KOPT-K1 (cell line): ENCODE measurements around the gene CDKN1A.

ENCODE experiments used
- H3K27ac ChIP-seq: fragments of 200-600 bp; sonication (generic); 2 replicates; pipeline ENCODE4 v1.5.1; 2016; ENCODE audit warnings: antibody characterized with exemption, mild to moderate bottlenecking, low read depth, low read length; ENCODE audit not compliant: poor library complexity, severe bottlenecking
- H3K36me3 ChIP-seq: fragments of 200-600 bp; sonication (generic); 2 replicates; pipeline ENCODE4 v1.5.1; 2017; ENCODE audit warnings: antibody characterized with exemption, mild to moderate bottlenecking, low read length, moderate library complexity; ENCODE audit not compliant: insufficient read depth
- H3K9me3 ChIP-seq: fragments of 200-600 bp; sonication (generic); 2 replicates; pipeline ENCODE4 v1.5.1; 2017; ENCODE audit warnings: antibody characterized with exemption, low read length, mild to moderate bottlenecking; ENCODE audit not compliant: insufficient read depth, poor library complexity, severe bottlenecking

CDKN1A gene

GRCh38 chr6:36727505-36728021, 49.0 kb downstream of the CDKN1A start:
- Histone ChIP-seq H3K9me3 (no peaks in the 10 kb centered on the region), H3K36me3 (no peaks in the 10 kb centered on the region), H3K27ac (no peak overlapping the region)

GRCh38 chr6:36728289-36729160, 50.0 kb downstream of the CDKN1A start:
- Histone ChIP-seq H3K27ac (no peak overlapping the region), H3K36me3 (no peaks in the 10 kb centered on the region), H3K9me3 (no peaks in the 10 kb centered on the region)

- H3K27ac ChIP-seq = no peak overlapping the region
- no peaks in the 10 kb centered on the region for H3K9me3 ChIP-seq
- H3K36me3 ChIP-seq = no peaks in the 10 kb centered on the region
Observed at GRCh38 chr6:36729161-36729524, 50.6 kb downstream of the CDKN1A start.

GRCh38 chr6:36730424-36731380, 52.2 kb downstream of the CDKN1A start:
- Histone ChIP-seq H3K36me3 (no peaks in the 10 kb centered on the region), H3K9me3 (no peaks in the 10 kb centered on the region), H3K27ac (no peak overlapping the region)

GRCh38 chr6:36731622-36732310, 53.3 kb downstream of the CDKN1A start:
- no peaks in the 10 kb centered on the region for H3K36me3 ChIP-seq
- no peak overlapping the region for H3K27ac ChIP-seq
- no peaks in the 10 kb centered on the region for H3K9me3 ChIP-seq

- no peaks in the 10 kb centered on the region for H3K9me3 ChIP-seq
- no peak overlapping the region for H3K27ac ChIP-seq
- no peaks in the 10 kb centered on the region for H3K36me3 ChIP-seq
Observed at GRCh38 chr6:36733300-36733699, 54.8 kb downstream of the CDKN1A start.

- Histone ChIP-seq H3K36me3 (no peaks in the 10 kb centered on the region), H3K27ac (no peak overlapping the region), H3K9me3 (no peaks in the 10 kb centered on the region)
Observed at GRCh38 chr6:36734486-36735060, 56.1 kb downstream of the CDKN1A start.

GRCh38 chr6:36735110-36736071, 56.9 kb downstream of the CDKN1A start:
- no peaks in the 10 kb centered on the region for H3K36me3 ChIP-seq
- H3K27ac ChIP-seq = no peak overlapping the region
- H3K9me3 ChIP-seq = no peaks in the 10 kb centered on the region
